ENCODE data around the gene MYO3B. TPM values are rescaled to one million over a fixed set of nuclear protein-coding genes. Genes with fewer than 3 reads are reported as not detected.

Gene MYO3B
- polyA plus RNA-seq, 1 of the 3 experiments (the other 2 are of a cell fraction), result not detected

- Histone ChIP-seq H4K20me1 (ENCODE audit: insufficient read depth) (no peaks in the 10 kb centered on the region), H3K4me1 (ENCODE audit: control insufficient read depth in 1 of 2, insufficient read depth in 2 of 2, low read depth in 1 of 2, low read length in 1 of 2) (no peaks in the 10 kb centered on the region), H3F3A (replicated peaks; ENCODE audit: insufficient read depth) (no peaks in the 10 kb centered on the region), H3K4me3 (ENCODE audit: low read depth in 2 of 2, low read length in 1 of 2) (no peak overlapping the region), H3K36me3 (replicated peaks in 1 of 2; ENCODE audit: control insufficient read depth in 1 of 2, insufficient read depth in 2 of 2, low read length in 1 of 2) (no peaks in the 10 kb centered on the region), H3K27me3 (ENCODE audit: insufficient read depth) (no peaks in the 10 kb centered on the region), H2AFZ (ENCODE audit: low read depth) (no peak overlapping the region), H3K79me2 (ENCODE audit: insufficient read depth) (no peaks in the 10 kb centered on the region), H3K9ac (no peak overlapping the region), H3K27ac (ENCODE audit: low read depth in 2 of 2, low read length in 1 of 2) (no peak overlapping the region), H3K4me2 (no peak overlapping the region), H3K9me2 (no peaks in the 10 kb centered on the region), H3K9me3 (no peaks in the 10 kb centered on the region)
- TF ChIP-seq RCOR1 (IDR thresholded peaks at IDR 0.05; ENCODE audit: low read length) (no peak), FOSL2 (IDR thresholded peaks at IDR 0.05; ENCODE audit: borderline replicate concordance, low read depth) (no peak), EP300 (IDR thresholded peaks at IDR 0.05; ENCODE audit: borderline replicate concordance in 1 of 2, low read depth in 1 of 2, low read length in 1 of 2) (no peak), CHD2 (IDR thresholded peaks at IDR 0.05; ENCODE audit: low read length, partially characterized antibody) (no peak), MEF2A (IDR thresholded peaks at IDR 0.05; ENCODE audit: borderline replicate concordance, low read depth) (no peak), TAF1 (IDR thresholded peaks at IDR 0.05; ENCODE audit: borderline replicate concordance, low read depth, low read length) (no peak), FOXM1 (IDR thresholded peaks at IDR 0.05; ENCODE audit: low read depth) (no peak), USF1 (IDR thresholded peaks at IDR 0.05; ENCODE audit: borderline replicate concordance, low read depth) (no peak), TCF12 (IDR thresholded peaks at IDR 0.05) (no peak), RFX5 (IDR thresholded peaks at IDR 0.05; ENCODE audit: low read length) (no peak), ZBTB33 (IDR thresholded peaks at IDR 0.05; ENCODE audit: borderline replicate concordance, low read depth) (no peak), ELF1 (IDR thresholded peaks at IDR 0.05) (no peak), MXI1 (IDR thresholded peaks at IDR 0.05; ENCODE audit: low read depth, low read length) (no peak), IRF3 (IDR thresholded peaks at IDR 0.05; ENCODE audit: low read depth, low read length) (no peak), YY1 (IDR thresholded peaks at IDR 0.05; ENCODE audit: low read depth) (no peak)
- POLR2A ChIA-PET, result no interaction called here
- CTCF ChIA-PET, result interaction anchor here (1.1 kb wide), 1 partner anchor 16 kb away, joined by 3 read pairs; no protein-coding TSS in a partner anchor
- no peak for DNase-seq
- WGBS (ENCODE audit: low lambda C conversion rate), result 45% methylated on average over 2 of the region's 2 CpGs
Measured at GRCh38 chr2:170568511-170568910, 390.6 kb downstream of the MYO3B start.

GRCh38 chr2:170571612-170572011 is 393.7 kb downstream of the MYO3B start:
- H4K20me1 ChIP-seq (ENCODE audit: insufficient read depth), result no peaks in the 10 kb centered on the region
- no peak for TF ChIP-seq MXI1 (IDR thresholded peaks at IDR 0.05; ENCODE audit: low read depth, low read length)
- no peak for TF ChIP-seq YY1 (IDR thresholded peaks at IDR 0.05; ENCODE audit: low read depth)
- TF ChIP-seq TCF12 (IDR thresholded peaks at IDR 0.05), result no peak
- TF ChIP-seq REST (IDR thresholded peaks at IDR 0.05; ENCODE audit: low read depth, low read length), result no peak
- TF ChIP-seq EP300 (IDR thresholded peaks at IDR 0.05; ENCODE audit: borderline replicate concordance in 1 of 2, low read depth in 1 of 2, low read length in 1 of 2), result no peak
- TF ChIP-seq FOXM1 (IDR thresholded peaks at IDR 0.05; ENCODE audit: low read depth), result no peak
- TF ChIP-seq TAF1 (IDR thresholded peaks at IDR 0.05; ENCODE audit: borderline replicate concordance, low read depth, low read length), result no peak
- no peak for TF ChIP-seq FOSL2 (IDR thresholded peaks at IDR 0.05; ENCODE audit: borderline replicate concordance, low read depth)
- no peak for TF ChIP-seq TEAD4 (IDR thresholded peaks at IDR 0.05; ENCODE audit: borderline replicate concordance, insufficient read depth)
- H3K79me2 ChIP-seq (ENCODE audit: insufficient read depth), result no peaks in the 10 kb centered on the region
- no peaks in the 10 kb centered on the region for H3K27me3 ChIP-seq (ENCODE audit: insufficient read depth)
- ChIA-PET POLR2A (no interaction called here), CTCF (interaction anchor here (0.7 kb wide), 1 partner anchor 59 kb away, joined by 3 read pairs; no protein-coding TSS in a partner anchor)
- no peak overlapping the region for H3K4me3 ChIP-seq (ENCODE audit: low read depth in 2 of 2, low read length in 1 of 2)
- no peaks in the 10 kb centered on the region for H3F3A ChIP-seq (replicated peaks; ENCODE audit: insufficient read depth)
- H3K9me3 ChIP-seq, result no peaks in the 10 kb centered on the region
- H3K27ac ChIP-seq (ENCODE audit: low read depth in 2 of 2, low read length in 1 of 2), result no peak overlapping the region
- H2AFZ ChIP-seq (ENCODE audit: low read depth), result no peak overlapping the region
- DNase-seq, result no peak
- no peaks in the 10 kb centered on the region for H3K36me3 ChIP-seq (replicated peaks in 1 of 2; ENCODE audit: control insufficient read depth in 1 of 2, insufficient read depth in 2 of 2, low read length in 1 of 2)
- H3K9me2 ChIP-seq, result no peaks in the 10 kb centered on the region
- H3K9ac ChIP-seq, result no peak overlapping the region
- WGBS (ENCODE audit: low lambda C conversion rate), result 26% methylated on average over 1 of the region's 1 CpG
- H3K4me2 ChIP-seq, result no peak overlapping the region
- no peaks in the 10 kb centered on the region for H3K4me1 ChIP-seq (ENCODE audit: control insufficient read depth in 1 of 2, insufficient read depth in 2 of 2, low read depth in 1 of 2, low read length in 1 of 2)

Measured in SK-N-SH (cell line).